WTC11 (cell line): ENCODE results near the gene GCSH.

Experiments
- IRF2 ChIP-seq: sonication (generic); formaldehyde crosslinking; IDR thresholded peaks from 2 replicates; pipeline ENCODE4 v1.8.0; 2022; ENCODE audit warnings: low read depth, missing genetic modification reagents, borderline replicate concordance
- TF ChIP-seq, protein P1 (sequence below): sonication (generic); formaldehyde crosslinking; conservative IDR thresholded peaks from 2 replicates; pipeline ENCODE4 v1.8.1; 2023; ENCODE audit warnings: mild to moderate bottlenecking, low read depth, missing genetic modification reagents, moderate library complexity

DNA sequence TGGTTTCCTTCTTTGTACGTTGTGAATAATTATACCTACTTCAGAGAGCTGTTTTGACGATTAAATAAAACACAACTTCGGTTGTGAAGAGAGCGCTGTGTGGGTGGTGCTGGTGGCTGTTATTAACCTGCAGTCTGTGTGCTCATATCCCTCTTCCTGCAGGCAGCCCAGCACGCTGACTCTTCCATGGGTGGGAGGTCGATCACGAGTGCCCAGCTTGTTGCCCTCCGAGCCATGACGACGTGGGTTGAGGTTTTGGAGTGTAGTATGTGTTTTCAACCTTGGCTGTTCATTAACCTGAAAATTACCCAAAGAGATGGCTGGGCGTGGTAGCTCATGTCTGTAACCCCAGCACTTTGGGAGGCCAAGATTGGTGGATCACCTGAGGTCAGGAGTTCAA is 11.3 kb upstream of the GCSH start:
- TF ChIP-seq, protein P1, sequence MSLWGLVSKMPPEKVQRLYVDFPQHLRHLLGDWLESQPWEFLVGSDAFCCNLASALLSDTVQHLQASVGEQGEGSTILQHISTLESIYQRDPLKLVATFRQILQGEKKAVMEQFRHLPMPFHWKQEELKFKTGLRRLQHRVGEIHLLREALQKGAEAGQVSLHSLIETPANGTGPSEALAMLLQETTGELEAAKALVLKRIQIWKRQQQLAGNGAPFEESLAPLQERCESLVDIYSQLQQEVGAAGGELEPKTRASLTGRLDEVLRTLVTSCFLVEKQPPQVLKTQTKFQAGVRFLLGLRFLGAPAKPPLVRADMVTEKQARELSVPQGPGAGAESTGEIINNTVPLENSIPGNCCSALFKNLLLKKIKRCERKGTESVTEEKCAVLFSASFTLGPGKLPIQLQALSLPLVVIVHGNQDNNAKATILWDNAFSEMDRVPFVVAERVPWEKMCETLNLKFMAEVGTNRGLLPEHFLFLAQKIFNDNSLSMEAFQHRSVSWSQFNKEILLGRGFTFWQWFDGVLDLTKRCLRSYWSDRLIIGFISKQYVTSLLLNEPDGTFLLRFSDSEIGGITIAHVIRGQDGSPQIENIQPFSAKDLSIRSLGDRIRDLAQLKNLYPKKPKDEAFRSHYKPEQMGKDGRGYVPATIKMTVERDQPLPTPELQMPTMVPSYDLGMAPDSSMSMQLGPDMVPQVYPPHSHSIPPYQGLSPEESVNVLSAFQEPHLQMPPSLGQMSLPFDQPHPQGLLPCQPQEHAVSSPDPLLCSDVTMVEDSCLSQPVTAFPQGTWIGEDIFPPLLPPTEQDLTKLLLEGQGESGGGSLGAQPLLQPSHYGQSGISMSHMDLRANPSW (CRISPR knock-in tag), result no peak
- TF ChIP-seq IRF2, result no peak
